ENCODE results near the gene PDE11A. TPM values are rescaled to one million over a fixed set of nuclear protein-coding genes. Genes with fewer than 3 reads are reported as not detected.

PDE11A gene
- total RNA-seq, 1 donor from 2014 or later: 2.8 TPM

DNA sequence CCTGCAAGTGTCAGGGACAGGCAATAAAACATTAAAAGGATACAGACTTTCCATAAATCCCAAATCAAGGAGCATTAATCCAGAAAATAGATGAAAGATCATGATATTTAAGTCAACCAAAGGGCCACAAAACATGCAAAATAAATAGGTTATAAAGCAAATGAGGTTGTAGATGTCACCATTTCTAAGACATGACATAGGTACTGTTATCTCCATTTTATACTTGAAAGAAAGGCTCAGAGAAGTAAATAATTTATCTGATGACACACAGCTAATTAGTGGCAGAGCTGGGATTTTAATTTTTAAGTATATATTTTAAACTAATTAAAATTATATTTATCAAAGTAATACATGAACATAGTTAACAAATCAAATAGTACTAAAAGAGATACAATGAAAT lies 378.2 kb downstream of the PDE11A start:
- DNase-seq (ENCODE audit: low spot score): no peak

DNA sequence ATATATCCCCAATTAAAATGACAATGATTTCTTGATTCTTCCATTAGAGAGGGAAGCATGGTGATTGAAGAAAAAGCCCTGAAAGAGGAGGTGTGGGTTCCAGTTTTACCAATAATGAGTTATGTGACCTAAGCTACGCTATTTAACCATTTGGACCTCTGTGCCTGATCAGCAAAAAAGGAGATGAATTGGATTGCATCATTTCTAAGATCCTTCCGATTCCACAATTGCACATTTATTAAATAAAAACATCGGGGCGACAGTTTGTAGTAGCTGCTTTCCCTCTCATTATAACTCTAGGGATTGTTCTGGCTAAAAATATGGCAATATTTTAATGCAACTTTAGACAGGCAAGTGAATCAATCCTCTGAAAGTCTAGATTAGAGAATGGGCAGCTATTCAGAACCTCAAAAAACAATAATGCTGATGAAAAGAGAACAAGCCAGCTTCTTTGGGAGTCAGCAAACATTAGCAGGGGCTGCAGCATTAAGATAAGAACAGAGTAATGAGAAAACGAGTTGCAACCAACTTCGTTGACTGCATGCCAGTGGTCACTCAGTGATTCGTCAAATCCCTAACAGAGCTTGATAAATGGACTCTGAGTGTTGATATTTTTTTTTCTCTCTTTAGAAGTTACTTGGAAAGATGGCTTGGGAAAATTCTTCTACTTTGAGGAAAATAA lies 378.8 kb downstream of the PDE11A start:
- DNase-seq (ENCODE audit: low spot score): no peak

DNA sequence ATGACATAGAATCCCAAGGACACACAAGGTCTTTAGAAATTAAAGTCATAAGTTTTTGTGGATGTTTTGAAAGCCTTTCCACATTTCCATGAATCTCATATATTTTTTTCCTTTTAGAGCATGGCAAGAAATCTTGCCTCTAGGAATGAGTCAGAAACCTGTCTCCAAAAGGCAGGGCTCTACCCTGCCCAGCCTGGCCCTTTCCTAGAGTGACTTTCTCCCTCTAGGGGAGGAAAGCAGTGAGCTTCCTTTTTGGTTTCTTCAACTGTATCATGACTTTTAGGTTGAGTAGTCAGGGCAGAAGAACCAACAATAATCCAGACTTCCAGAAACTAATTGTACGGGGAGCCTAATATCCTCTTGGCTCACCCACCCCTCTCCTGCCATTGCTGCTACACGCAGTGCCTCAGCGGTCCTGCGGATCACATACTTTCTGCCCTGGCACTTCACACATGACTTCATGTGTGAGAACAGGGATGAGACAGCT lies 379.8 kb downstream of the PDE11A start:
- DNase-seq (ENCODE audit: low spot score): no peak

DNA sequence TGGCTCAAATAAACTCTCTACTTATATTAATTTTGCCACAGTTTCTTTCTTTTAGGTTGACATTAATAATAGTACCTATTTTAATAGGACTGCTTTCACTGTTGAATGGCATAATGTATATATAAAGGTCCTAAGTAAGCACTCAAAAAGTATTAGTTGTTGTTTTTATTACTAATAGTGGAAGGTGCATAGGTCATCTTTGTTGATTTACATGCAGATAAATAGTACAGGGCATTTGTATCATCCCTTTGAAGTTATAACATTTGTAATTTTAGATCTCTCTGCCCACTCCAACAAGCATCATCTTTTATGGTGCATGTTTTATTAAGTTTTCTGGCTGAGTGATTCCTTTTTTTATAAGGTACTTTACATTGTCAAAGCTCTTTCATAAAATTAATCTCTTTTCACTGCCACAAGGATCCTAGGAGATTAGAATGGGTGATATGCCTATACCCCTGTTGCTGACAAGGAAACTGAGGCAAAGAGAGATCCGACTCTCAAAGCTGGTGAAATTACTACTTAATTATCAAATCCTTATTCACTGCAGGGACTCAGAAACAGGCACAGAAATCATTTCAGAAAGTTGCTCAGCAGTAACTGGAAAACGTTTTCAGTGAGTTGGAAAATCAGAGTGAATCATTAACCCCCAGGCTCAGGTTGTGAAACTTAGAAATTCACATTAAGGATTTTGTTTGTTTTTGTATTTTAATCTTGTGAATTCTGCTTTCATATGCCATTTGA lies 380.4 kb downstream of the PDE11A start:
- DNase-seq (ENCODE audit: low spot score): no peak

DNA sequence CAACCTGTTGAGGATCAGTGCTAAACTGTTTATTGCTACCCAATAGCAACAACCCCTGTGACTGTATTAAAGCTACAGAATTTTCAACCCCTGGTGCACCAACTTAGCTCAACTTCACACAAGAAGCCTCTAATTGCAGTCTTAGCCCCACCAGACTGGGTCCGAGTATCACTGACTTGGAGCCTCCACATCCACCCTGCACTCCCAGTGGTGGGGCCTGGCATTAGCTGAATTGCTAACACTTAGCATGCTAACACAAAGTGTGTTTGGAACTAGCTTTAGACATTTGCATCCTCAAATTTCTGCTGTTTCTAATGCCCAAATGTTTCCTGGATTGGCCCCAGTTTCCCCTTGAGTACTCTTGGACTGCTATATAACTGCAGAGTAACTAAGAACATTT lies 381.4 kb downstream of the PDE11A start:
- DNase-seq (ENCODE audit: low spot score): no peak

DNA sequence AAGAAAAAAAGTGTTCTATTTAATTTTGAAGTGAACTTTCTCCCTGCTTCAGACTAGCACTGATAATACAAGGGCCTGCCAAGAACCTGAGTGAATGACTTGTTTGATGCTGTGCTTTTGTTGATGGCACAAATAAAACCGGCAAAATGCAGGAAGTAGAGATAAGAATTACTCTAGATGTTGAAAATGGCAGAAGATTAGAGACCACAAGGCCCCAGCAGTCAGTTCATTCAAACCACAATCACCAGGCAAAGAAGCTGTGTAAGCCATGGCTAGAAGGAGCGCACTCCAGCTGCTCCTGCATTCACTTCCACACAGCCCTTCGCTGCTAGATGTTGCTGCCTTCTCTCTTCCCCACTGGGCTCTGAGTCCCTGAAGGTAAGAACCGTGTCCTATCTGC lies 383.0 kb downstream of the PDE11A start:
- DNase-seq (ENCODE audit: low spot score): no peak

DNA sequence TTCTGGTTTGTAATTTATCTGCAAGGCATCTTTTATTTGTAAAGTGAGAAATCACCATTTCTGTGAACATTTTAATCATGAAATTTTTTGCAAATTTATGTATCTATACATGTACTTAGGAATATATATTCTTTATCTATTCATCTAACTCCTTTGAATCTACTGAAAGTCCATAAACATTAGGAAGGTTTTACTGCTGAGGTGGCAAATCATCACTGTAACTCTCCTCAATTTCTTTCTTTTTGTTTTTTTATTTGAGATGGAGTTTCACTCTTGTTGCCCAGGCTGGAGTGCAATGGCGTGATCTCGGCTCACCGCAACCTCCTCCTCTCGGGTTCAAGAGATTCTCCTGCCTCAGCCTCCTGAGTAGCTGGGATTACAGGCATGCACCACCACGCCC lies 383.7 kb downstream of the PDE11A start:
- DNase-seq (ENCODE audit: low spot score): no peak

DNA sequence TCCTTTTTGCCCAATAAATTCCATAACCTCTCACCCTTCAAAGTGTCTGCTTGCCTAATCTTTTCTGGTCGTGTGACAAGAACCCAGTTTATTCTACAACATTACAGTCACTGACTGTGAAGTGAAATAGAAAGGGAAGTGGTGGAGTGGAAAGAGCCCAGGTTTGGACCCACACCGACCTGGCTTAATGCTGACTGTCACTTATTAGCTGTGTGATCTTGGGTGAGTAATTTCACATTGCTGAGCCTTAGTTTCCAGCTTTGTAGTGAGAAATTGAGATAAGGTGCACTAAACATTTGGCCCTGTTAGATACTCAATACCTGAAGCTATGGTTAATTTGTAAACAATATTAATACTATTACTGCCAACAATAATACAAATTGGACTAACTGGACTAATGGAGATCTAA lies 388.9 kb downstream of the PDE11A start:
- no peak for DNase-seq (ENCODE audit: low spot score)

DNA sequence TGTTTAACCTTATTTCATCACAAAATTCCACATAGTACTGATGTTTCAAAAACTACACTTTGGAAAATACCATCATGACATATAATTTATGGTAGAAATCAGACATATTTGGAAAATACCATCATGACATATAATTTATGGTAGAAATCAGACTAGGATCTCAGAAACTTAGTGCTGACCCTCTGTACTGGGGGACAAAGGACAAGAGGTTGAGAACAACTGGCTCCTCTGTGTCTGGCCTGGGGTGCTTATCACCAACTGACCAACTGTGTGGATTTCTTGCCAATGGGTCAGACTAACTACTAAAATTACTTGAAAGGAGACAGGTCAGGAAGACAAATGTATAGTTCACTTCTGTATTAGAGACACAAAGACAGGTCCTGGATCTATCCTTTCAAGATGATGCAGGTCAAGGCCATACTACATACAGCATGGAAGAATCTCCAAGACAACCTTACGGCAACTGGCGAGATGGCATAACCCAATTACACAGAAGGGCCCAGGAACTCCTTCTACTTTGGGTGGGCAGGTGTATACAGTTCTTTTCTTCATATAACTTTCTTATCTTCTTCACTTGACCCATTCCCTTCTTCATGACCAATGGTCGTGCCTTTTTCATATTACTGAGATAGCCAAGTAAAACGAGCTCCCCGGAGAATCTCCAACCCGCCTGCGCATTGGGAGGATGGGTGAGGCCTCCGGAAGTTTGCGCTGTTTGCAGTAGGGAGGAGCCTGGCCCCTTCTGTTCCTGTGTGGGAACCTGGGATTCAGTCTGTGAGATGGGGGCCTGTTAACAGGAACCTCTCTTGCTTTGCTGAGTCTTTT lies 389.5 kb downstream of the PDE11A start:
- DNase-seq (ENCODE audit: low spot score): no peak

DNA sequence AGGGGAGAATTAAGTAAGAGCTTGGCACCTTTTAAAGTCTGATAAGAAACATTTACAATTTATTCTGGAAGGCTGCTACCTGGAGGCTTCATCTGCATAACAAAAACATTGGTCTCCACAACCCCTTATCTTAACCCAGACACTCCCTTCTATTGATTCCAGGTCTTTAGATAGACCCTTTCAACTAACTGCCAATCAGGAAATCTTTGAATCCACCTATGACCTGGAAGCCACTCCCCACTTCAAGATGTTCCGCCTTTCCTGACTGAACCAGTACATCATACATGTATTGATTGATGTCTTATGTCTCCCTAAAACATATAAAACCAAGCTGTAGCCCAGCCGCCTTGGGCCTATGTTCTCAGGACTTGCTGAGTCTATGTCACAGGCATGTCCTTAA lies 390.6 kb downstream of the PDE11A start:
- no peak for DNase-seq (ENCODE audit: low spot score)

DNA sequence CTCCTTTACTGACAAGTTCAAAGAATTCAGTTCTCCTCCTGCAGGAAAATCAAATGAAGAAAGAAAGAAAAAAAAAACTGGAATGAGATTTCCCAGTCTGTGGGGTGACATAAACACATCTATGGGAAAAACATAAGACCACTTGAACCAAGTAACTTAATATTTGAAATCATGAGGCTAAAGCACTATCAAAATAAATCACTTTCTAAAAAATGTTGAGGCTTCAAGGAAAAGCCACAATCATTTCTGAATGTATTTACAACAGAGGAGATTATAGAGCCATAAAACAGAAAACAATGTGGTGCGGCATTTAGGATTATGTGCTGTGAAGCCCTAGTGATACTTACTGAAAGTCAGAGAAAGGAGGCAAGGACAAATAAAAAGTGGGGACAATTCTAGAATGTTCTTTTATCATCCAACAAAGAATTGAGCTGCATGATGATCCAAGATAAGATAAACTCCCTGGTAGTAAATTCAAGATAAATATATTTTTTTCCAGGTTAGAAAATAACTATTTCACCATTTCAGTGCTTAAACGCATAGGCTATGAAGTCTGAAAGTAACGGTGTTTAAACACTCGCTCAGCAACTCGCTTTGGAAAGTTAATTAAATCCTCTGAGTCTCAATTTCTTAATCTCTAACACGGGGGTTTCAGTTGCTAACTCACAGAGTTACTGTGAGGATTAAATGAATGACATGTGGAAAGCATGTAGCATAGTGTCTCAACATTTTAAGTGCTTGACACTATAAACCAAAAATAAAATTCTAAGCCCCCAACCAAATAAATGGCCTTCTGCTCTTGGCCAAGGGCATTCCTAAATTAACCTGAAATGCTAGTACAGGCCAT lies 391.5 kb downstream of the PDE11A start:
- no peak for DNase-seq (ENCODE audit: low spot score)

DNA sequence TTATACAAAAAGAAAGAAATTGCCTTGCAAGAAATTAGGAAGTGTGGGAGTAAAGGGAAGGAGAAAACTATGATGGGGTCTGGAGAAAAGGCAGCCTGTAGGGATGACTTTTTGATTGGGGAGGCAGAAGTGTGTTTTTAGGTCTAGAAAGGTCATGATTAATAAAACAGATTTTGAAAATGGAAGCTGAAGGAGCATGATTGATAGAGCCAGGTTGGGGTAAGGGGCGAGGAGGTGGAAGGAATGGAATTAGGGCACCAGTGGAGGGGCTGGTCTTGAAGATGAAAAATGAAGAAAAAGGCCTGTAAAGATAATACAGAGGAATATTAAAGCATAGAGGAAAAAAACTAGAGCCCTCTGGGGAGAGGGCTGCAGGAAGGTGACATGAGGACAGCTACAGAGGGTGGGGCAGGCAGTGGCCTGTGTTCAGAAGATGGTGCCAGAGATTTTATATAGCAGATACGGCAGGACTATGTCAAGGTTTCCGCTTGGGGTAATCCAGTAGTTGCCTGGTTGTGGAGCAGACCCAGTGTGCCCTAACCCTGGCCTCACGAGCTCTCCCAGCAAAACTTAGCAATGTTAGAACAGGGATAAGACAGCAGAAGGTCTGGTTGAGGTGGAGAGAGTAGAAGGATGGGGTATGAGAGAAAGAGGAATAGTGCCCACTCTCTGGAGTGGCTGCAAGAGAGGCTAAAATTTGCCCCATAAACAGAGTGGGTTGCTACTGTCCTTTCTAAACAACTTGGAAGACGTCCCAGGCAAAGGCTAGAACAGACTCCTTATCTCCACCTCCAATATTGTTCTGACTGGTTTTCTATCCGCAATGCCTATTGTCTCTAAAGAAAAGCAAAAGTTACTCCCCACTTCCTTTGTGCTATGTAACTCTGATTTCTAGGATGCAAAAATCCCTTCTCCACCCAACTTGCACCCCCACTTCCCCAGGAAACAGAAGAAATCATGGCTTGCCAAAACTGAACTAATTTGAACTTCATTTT lies 392.7 kb downstream of the PDE11A start:
- no peak for DNase-seq (ENCODE audit: low spot score)

DNA sequence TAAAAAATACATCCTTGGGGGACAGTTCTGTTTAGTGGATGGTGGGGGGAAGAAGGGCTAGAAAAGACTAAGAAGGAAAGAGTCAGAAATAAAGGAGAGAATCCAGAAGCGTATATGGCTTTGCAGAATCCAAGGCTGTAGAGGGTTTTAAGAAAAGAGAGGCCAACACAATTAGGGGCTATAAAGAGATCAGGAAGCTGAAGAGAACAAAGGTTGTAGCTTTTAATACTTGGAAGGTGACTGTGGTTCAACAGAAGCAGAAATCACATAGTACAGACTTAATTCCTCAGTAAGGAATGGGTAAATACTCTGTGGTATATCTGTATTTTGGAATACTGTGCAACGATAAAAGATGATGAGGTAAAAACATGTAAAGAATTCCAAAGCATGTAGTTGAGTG lies 393.6 kb downstream of the PDE11A start:
- DNase-seq (ENCODE audit: low spot score): no peak

DNA sequence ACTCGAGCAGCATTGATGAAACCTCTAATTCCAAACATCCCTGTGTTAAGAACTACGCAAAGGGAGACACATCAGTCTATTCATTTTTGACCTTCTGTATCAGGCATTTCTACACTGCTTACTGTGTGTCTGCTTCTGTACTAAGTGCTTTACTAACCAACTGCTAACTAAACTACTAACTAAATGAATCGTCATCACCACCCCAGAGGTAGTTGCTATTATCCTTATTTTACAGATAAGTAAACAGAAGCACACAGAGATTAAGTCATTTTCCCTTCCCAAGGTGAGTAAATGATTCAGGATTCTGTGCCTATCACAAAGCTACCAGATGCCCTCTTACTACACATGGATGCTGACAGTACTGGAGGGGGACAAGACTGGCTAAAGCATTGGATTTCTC lies 395.9 kb downstream of the PDE11A start:
- DNase-seq (ENCODE audit: low spot score): no peak

DNA sequence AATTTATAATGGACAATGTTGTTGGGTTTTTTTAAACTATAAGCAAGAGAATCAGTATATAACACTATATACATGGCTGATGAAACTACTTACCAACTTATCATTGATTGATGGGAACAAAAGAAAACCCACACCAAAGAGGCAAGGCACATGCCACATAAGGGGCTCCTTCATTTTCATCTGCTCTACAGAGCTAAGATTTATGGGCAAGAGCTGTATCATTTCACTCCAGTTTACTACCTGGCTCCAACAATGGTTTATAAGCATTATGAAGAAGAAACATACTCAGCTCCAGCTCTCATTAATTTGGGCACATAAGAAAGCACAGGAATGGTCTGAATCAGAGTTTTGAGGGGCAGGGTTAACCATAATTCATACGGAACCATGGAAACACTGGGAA lies 396.8 kb downstream of the PDE11A start:
- no peak for DNase-seq (ENCODE audit: low spot score)

DNA sequence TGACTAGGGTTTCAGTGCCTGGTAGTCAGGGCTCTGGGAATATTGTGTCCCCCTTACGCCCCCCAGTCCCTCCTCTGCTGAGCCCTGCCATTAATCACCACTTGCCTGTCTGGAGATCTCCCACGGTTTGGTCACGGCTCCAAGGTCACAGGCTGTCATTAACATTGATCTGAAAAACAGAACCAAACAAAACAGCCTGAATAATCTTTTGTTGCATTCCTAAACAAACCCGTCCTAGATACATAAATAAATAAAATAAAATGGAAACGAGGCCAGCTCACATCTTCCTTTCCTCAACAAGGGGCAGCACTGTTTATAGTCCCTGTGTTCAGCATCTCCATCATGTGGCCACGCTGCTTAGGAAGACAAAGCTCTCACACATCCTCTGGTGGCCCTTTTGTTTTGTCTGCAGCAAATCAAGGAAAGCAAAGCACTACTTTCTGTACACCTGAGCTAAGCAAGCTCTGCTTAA lies 397.2 kb downstream of the PDE11A start:
- DNase-seq (ENCODE audit: low spot score): no peak

DNA sequence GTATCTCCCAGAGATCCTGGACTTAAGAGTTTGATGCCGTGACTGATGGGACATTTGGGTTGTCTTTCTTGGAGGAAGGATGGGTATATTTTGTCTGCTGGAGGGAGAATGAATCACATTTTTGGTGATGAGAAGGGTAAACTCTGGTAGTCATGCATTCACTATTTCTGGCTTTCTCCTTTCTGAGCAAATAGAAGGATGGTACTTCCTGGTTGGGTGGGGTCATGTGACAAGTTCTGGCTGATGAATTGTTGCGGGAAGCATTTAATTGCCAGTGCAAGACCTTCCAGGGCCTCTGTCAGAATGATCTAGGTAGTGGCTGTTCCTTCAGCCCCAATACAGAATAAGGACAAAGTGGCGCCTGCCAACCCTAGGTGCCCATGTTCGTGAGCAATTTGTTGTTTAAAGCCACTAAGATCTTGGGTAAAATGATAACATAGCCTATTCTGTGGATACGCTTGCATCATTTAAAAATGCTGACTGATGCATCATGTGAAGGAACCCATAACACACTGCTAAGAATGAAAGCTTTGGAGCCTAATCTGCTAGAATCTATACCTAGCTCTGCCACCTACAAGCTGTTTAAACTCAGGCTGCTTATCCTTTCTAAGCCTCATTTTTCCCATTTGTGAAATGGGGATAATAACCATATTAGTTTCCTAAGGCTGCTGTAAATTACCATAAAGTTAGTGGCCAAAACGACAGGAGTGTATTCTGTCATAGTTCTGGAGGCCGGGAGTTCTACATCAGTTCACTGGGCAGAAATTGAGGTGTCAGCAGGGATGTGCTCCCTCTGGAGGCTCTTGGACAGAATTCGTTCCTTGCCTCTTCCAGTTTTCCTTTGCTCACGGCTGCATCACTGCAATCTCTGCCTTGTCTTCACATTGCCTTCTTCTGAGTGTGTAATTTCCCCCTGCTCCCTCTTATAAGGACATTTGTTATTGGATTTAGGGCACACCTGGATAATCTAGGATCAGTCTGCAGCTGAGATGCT lies 398.7 kb downstream of the PDE11A start:
- no peak for DNase-seq (ENCODE audit: low spot score)

DNA sequence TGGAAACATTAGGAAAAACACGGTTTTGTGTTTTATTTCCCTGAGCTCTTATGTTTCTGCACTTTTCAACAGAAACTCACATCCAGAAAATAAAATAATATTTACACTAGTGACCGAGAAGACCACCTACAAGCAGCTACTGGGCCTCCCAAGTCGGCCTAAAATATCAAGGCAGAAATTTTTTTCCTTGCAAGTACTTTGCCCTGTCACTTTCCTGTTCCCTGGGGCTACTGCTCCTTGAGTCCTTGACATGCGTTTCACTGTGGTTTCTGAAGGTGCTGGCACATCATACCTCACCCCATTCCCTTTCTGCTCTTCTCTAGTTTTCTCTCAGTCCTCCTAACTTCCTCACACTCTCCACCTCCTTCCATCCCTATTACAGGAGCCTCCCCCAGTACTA lies 400.9 kb downstream of the PDE11A start:
- DNase-seq (ENCODE audit: low spot score): no peak
